SKM-1 (cell line): Measurements from ENCODE around the gene MOCOS.

Experiments used
- DNase-seq: peaks from one replicate; lab custom pipeline; 2025; ENCODE audit not compliant: unreplicated experiment; lab: John Stamatoyannopoulos, UW

The MOCOS gene

GRCh38 chr18:36299015-36299414 lies 111.7 kb downstream of the MOCOS start:
- no peak for DNase-seq

GRCh38 chr18:36300211-36300610 lies 112.9 kb downstream of the MOCOS start:
- no peak for DNase-seq

- no peak for DNase-seq
Observed at GRCh38 chr18:36301884-36302283, 114.6 kb downstream of the MOCOS start.

- DNase-seq, result no peak
Observed at GRCh38 chr18:36302676-36303075, 115.4 kb downstream of the MOCOS start.

GRCh38 chr18:36303211-36303844 lies 116.0 kb downstream of the MOCOS start:
- no peak for DNase-seq

GRCh38 chr18:36304723-36305122 lies 117.4 kb downstream of the MOCOS start:
- no peak for DNase-seq

GRCh38 chr18:36305375-36305774 lies 118.1 kb downstream of the MOCOS start:
- no peak for DNase-seq

GRCh38 chr18:36307513-36307912 lies 120.2 kb downstream of the MOCOS start:
- DNase-seq, result no peak

GRCh38 chr18:36308711-36309435 lies 121.6 kb downstream of the MOCOS start:
- DNase-seq, result no peak

- no peak for DNase-seq
Observed at GRCh38 chr18:36309436-36310391, 122.4 kb downstream of the MOCOS start.

GRCh38 chr18:36311026-36311570 lies 123.8 kb downstream of the MOCOS start:
- no peak for DNase-seq

GRCh38 chr18:36312806-36313395 lies 125.6 kb downstream of the MOCOS start:
- DNase-seq, result no peak

- no peak for DNase-seq
Observed at GRCh38 chr18:36314098-36314497, 126.8 kb downstream of the MOCOS start.

GRCh38 chr18:36314754-36315153 lies 127.5 kb downstream of the MOCOS start:
- no peak for DNase-seq

GRCh38 chr18:36315736-36316135 lies 128.4 kb downstream of the MOCOS start:
- DNase-seq, result no peak

GRCh38 chr18:36316246-36316645 lies 128.9 kb downstream of the MOCOS start:
- DNase-seq, result no peak
